Calu3 (cell line): ENCODE measurements around the gene NAT8. TPM values are rescaled to one million over a fixed set of nuclear protein-coding genes. Genes with fewer than 3 reads are reported as not detected.
A peak's percentile ranks its signal among the peaks of the same experiment; 100 is the strongest.
"Not testable (repeated sequence)": the region's sequence is repeated elsewhere in the genome, so short reads cannot be mapped to it uniquely, and the experiment has no call there.

ENCODE experiments used
- BruUV-seq: library from RNA; stranded (reverse); fragments of 400-500 nt; replicated peaks from 2 replicates; lab custom pipeline; 2021; lab: Mats Ljungman, UMichigan
- CTCF ChIA-PET: fragments of 300-600 bp; sonication (Branson Sonifier 250); formaldehyde crosslinking; loops from one replicate; lab custom pipeline; 2022; ENCODE audit warnings: antibody characterized with exemption; lab: Charles Lee
- DNase-seq: peaks from one replicate; pipeline ENCODE4 v3.0.0; 2022
- H3K27ac Mint-ChIP-seq: one replicate; pipeline ENCODE4 v1.8.0; 2022; ENCODE audit warnings: mixed read lengths; ENCODE audit not compliant: unreplicated experiment
- H3K27me3 Mint-ChIP-seq: one replicate; pipeline ENCODE4 v1.8.0; 2022; ENCODE audit warnings: mixed read lengths; ENCODE audit not compliant: unreplicated experiment
- H3K36me3 Mint-ChIP-seq: one replicate; pipeline ENCODE4 v1.8.0; 2022; ENCODE audit warnings: mild to moderate bottlenecking, moderate library complexity, mixed read lengths; ENCODE audit not compliant: insufficient read depth, unreplicated experiment
- H3K4me1 Mint-ChIP-seq: one replicate; pipeline ENCODE4 v1.8.0; 2022; ENCODE audit warnings: mild to moderate bottlenecking, low read depth, mixed read lengths; ENCODE audit not compliant: unreplicated experiment
- H3K4me3 Mint-ChIP-seq: one replicate; pipeline ENCODE4 v1.8.0; 2022; ENCODE audit warnings: mild to moderate bottlenecking, low read depth, moderate library complexity, mixed read lengths; ENCODE audit not compliant: unreplicated experiment
- H3K9me3 Mint-ChIP-seq: one replicate; pipeline ENCODE4 v1.8.0; 2022; ENCODE audit warnings: low read depth, mixed read lengths; ENCODE audit not compliant: unreplicated experiment
- intact Hi-C: fragments of 100-400 bp; cut with micrococcal nuclease; formaldehyde crosslinking; loops from one replicate; pipeline ENCODE4 v1.10.0; 2022; ENCODE audit not compliant: unreplicated experiment
- total RNA-seq: library from RNA; stranded (reverse); gene quantifications from 2 replicates; pipeline ENCODE4 v1.2.3, GENCODE V29; 2022
- TF ChIP-seq, protein P1 (sequence below): fragments of 200-600 bp; IDR thresholded peaks from one replicate; pipeline ENCODE4 v1.8.0; 2022; ENCODE audit warnings: antibody characterized with exemption; ENCODE audit not compliant: unreplicated experiment

The NAT8 gene
- total RNA-seq, 1 experiment from 2014 or later = not detected

DNA sequence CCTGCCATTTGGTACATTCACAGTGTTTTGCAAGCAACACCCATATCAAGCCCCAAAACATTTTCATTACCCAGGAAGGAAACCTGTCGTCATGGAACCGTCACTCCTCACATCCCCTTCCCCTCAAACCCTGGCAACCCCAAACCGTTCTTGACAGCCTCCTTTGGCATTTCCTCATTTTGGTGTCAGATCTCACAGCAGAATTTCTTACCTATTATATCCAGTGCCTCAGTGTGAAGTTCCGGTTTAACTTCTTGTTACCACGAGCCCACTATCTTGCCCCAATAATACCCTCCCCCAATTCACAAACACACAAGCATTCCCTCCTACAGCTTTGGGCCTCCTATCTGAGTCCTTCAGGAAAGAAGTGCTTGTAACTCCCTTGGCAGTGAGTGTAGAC lies 16.0 kb downstream of the NAT8 start:
- BruUV-seq, H3K4me3 Mint-ChIP-seq, H3K27ac Mint-ChIP-seq, intact Hi-C loops, H3K4me1 Mint-ChIP-seq, H3K36me3 Mint-ChIP-seq, DNase-seq, H3K9me3 Mint-ChIP-seq, H3K27me3 Mint-ChIP-seq: not testable (repeated sequence)
- CTCF ChIA-PET = interaction anchor here (0.7 kb wide), 1 partner anchor 202 kb away, joined by 4 read pairs; the partner anchor contains the start of gene STAMBP

DNA sequence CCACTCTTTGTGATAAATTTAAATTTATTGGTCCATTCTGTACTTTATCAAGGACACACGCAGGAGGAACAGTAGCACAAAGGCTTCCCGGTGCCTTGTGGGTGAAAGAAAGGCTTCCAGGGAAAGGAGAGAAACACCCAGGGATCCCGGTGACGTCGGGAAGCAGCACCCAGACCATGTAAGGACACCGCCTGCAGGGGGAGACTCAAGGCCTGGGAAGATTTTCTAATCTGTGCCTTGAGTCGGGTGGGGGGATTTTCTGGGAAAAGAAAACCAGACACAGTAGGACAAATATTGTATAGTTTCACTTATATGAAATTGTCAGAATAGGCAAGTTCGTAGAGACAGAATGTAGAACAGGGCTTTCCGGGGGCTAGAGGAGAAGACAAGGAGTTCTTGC lies 17.6 kb downstream of the NAT8 start:
- H3K27me3 Mint-ChIP-seq, CTCF ChIA-PET, BruUV-seq, H3K9me3 Mint-ChIP-seq, H3K27ac Mint-ChIP-seq, intact Hi-C loops, H3K4me3 Mint-ChIP-seq, H3K36me3 Mint-ChIP-seq, H3K4me1 Mint-ChIP-seq: not testable (repeated sequence)
- DNase-seq = peak; percentile 13

DNA sequence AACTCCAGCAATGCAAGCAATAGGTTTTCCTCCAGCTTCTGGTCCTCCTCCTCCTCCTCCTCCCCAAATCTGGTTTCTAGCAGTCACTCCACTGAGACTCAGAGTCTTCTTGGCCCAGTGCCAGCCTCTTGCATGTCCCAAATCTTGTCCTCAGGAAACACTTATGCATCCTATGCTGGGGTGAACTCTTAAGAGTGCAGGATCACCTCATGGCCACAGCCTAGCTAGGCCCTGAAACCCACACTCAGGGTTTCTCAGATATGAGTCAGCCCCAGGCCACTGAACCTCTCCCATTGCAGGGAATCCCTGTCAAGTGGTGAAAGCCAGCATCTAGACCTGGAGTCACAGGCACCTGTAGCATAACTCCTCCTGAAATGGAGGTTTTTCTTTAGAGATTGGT lies 18.2 kb downstream of the NAT8 start:
- H3K4me1 Mint-ChIP-seq, H3K27me3 Mint-ChIP-seq, H3K36me3 Mint-ChIP-seq, DNase-seq, H3K4me3 Mint-ChIP-seq, intact Hi-C loops, BruUV-seq, H3K9me3 Mint-ChIP-seq, CTCF ChIA-PET, H3K27ac Mint-ChIP-seq: not testable (repeated sequence)

DNA sequence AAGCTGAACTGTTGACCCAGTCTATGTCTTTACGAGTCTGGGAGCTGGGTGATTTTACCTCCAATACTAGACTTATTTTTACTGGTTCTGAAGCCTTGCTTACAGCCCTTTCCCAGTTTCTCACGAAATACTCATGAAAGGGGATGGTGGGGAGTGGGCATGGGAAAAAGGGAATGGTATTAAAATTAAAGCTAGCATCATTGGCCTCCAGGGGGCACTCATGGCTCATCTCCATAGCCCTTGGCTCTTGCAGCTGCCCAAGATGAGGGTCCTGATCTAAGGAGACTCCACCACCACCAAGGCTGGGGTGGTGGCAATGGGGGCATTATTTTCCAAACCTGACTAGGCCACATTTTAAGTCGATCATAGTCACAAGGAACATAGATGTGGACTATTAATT lies 22.3 kb downstream of the NAT8 start:
- CTCF ChIA-PET, H3K27ac Mint-ChIP-seq, H3K4me3 Mint-ChIP-seq, H3K4me1 Mint-ChIP-seq, H3K36me3 Mint-ChIP-seq, intact Hi-C loops, BruUV-seq, H3K27me3 Mint-ChIP-seq, H3K9me3 Mint-ChIP-seq: not testable (repeated sequence)
- peak; percentile 14 for DNase-seq
- TF ChIP-seq, protein P1, sequence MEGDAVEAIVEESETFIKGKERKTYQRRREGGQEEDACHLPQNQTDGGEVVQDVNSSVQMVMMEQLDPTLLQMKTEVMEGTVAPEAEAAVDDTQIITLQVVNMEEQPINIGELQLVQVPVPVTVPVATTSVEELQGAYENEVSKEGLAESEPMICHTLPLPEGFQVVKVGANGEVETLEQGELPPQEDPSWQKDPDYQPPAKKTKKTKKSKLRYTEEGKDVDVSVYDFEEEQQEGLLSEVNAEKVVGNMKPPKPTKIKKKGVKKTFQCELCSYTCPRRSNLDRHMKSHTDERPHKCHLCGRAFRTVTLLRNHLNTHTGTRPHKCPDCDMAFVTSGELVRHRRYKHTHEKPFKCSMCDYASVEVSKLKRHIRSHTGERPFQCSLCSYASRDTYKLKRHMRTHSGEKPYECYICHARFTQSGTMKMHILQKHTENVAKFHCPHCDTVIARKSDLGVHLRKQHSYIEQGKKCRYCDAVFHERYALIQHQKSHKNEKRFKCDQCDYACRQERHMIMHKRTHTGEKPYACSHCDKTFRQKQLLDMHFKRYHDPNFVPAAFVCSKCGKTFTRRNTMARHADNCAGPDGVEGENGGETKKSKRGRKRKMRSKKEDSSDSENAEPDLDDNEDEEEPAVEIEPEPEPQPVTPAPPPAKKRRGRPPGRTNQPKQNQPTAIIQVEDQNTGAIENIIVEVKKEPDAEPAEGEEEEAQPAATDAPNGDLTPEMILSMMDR = peak; percentile 26

DNA sequence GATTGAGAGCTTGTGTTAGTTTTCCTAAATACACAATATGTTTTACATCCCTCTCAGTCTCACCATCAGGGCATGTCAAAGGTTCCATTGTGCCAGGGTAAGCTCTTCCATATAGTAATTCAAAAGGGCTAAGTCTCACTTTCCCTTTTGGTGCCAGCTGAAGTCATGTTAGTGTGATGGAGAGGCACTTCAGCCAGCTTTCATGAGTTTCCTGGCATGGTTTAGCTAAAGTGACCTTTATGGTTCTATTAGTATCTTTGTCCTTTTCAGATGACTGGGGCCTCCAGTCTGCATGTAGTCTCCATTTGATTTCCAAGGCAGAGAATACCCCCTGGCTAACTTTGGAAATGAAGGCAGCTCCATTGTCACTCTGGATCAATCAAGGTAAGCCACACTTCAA lies 27.2 kb downstream of the NAT8 start:
- TF ChIP-seq, protein P1 = no peak
- CTCF ChIA-PET = no interaction called here
- intact Hi-C loops = no loop called here

DNA sequence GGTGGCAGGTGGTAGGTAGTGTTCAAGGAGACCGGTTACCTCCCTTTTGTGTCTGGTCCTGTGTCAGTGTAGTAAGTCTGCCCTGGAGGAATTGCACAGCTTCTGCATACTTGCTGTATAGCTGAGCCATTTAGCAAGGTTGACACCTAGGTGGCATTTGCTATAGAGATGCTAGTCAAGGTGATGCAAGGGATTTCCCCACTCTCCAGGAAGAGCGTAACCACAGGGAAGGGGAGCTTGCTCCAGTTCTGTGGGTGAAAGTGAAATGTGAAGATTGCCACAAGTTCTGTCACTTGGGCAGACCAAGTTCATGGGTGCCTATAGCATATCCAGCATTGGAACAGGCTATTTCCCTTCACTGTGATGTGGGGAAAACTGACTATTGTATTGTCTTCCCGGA lies 28.1 kb downstream of the NAT8 start:
- Mint-ChIP-seq H3K36me3 (no peaks in the 10 kb centered on the region), H3K27ac (no peak overlapping the region), H3K4me3 (no peak overlapping the region), H3K4me1 (no peaks in the 10 kb centered on the region), H3K9me3 (no peaks in the 10 kb centered on the region), H3K27me3 (no peaks in the 10 kb centered on the region)
- intact Hi-C loops = no loop called here
- CTCF ChIA-PET = no interaction called here
- no TSS peak for BruUV-seq
- TF ChIP-seq, protein P1 = no peak
- DNase-seq = no peak

More for the DNA sequence above, 27.2 kb downstream of the NAT8 start:
- H3K27ac Mint-ChIP-seq = no peak overlapping the region
- H3K4me3 Mint-ChIP-seq = no peak overlapping the region
- H3K27me3 Mint-ChIP-seq = no peaks in the 10 kb centered on the region
- no peak for DNase-seq
- no peaks in the 10 kb centered on the region for H3K36me3 Mint-ChIP-seq
- no peaks in the 10 kb centered on the region for H3K4me1 Mint-ChIP-seq
- H3K9me3 Mint-ChIP-seq = no peaks in the 10 kb centered on the region
- BruUV-seq = no TSS peak
